Esophagus squamous epithelium (tissue), 5 donors: Measurements from ENCODE around the gene FGFR3. TPM values are rescaled to one million over a fixed set of nuclear protein-coding genes. Genes with fewer than 3 reads are reported as not detected.
A peak's percentile ranks its signal among the peaks of the same experiment; 100 is the strongest.

Experiments
- DNase-seq: peaks from one replicate; lab custom pipeline; 2025; lab: John Stamatoyannopoulos, UW
- H3K27ac ChIP-seq, 4 donors: fragments of 200-600 bp; sonication (generic); one replicate each; pipeline ENCODE4 v1.5.1; 2016 to 2019; ENCODE audit warnings: mild to moderate bottlenecking in 1 of 4
- H3K27me3 ChIP-seq, 4 donors: fragments of 200-600 bp; sonication (generic); 1 replicate in 3 of 4; 2 replicates in 1 of 4; pipeline versions ENCODE4 v1.5.1 to v1.6.0; 2017 to 2021; ENCODE audit warnings: antibody characterized with exemption in 1 of 4
- H3K36me3 ChIP-seq, 3 donors: fragments of 200-600 bp; sonication (generic); one replicate each; pipeline ENCODE4 v1.5.1; 2016 to 2019
- H3K4me1 ChIP-seq, 3 donors: fragments of 200-600 bp; sonication (generic); one replicate each; pipeline ENCODE4 v1.5.1; 2017 to 2019
- H3K4me3 ChIP-seq, 4 donors: fragments of 200-600 bp; sonication (generic); 1 replicate in 3 of 4; 2 replicates in 1 of 4; pipeline ENCODE4 v1.5.1; 2016 to 2019; ENCODE audit warnings: mild to moderate bottlenecking in 2 of 4, moderate library complexity in 1 of 4
- H3K9me3 ChIP-seq, 3 donors: fragments of 200-600 bp; sonication (generic); one replicate each; pipeline ENCODE4 v1.5.1; 2016 to 2019
- POLR2A ChIP-seq, 4 donors: fragments of 450-650 bp; IDR thresholded peaks; one replicate each; pipeline ENCODE4 v1.6.1; 2017; ENCODE audit warnings: antibody characterized with exemption in 4 of 4, mild to moderate bottlenecking in 4 of 4, moderate library complexity in 3 of 4
- WGBS, 2 donors: methylation state at CpG; one replicate each; pipeline ENCODE4 v1.1.5; 2018; 5-methylcytosine and 5-hydroxymethylcytosine counted together
- intact Hi-C: fragments of 100-400 bp; cut with DNase I; formaldehyde crosslinking; loops from one replicate; pipeline ENCODE4 v1.15.0; 2022
- total RNA-seq, 4 donors: library from RNA; depleted of rRNA; stranded (reverse); fragments of >200 nt; gene quantifications; one replicate each; pipeline ENCODE4 v1.1.0, GENCODE V29; 2016
- TF ChIP-seq, protein P1 (sequence below), 6 experiments: fragments of 450-650 bp in 4 of 6; fragments of 200-600 bp in 2 of 6; sonication (generic) in 2 of 6; IDR thresholded peaks; one replicate each; pipeline ENCODE4 v1.5.1; 2016 to 2019; ENCODE audit warnings: antibody characterized with exemption in 6 of 6, mild to moderate bottlenecking in 4 of 6, moderate library complexity in 4 of 6
- donor health status: DM: yes; HTN: yes; CAD: no.

FGFR3 gene
- total RNA-seq, 4 donors from 2014 or later = 175 to 307 (median 223) TPM

GRCh38 chr4:1766106-1767060, 26.7 kb upstream of the FGFR3 start:
- peak overlapping the region; percentile 43 to 76 (median 67) for H3K27ac ChIP-seq
- intact Hi-C loops = no loop called here
- H3K4me3 ChIP-seq = peak overlapping the region; percentile 25 to 72 (median 48)
- H3K36me3 ChIP-seq = no peaks in the 10 kb centered on the region
- H3K9me3 ChIP-seq = no peaks in the 10 kb centered on the region
- WGBS, 2 donors = no CpG with 5 or more reads among the region's 41 CpGs
- H3K27me3 ChIP-seq = peaks cover 0 to 83% (median 0%) of the 10 kb centered on the region in 4 donors
- no peak for TF ChIP-seq POLR2A (IDR thresholded peaks at IDR 0.05)
- TF ChIP-seq, protein P1, sequence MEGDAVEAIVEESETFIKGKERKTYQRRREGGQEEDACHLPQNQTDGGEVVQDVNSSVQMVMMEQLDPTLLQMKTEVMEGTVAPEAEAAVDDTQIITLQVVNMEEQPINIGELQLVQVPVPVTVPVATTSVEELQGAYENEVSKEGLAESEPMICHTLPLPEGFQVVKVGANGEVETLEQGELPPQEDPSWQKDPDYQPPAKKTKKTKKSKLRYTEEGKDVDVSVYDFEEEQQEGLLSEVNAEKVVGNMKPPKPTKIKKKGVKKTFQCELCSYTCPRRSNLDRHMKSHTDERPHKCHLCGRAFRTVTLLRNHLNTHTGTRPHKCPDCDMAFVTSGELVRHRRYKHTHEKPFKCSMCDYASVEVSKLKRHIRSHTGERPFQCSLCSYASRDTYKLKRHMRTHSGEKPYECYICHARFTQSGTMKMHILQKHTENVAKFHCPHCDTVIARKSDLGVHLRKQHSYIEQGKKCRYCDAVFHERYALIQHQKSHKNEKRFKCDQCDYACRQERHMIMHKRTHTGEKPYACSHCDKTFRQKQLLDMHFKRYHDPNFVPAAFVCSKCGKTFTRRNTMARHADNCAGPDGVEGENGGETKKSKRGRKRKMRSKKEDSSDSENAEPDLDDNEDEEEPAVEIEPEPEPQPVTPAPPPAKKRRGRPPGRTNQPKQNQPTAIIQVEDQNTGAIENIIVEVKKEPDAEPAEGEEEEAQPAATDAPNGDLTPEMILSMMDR (IDR thresholded peaks at IDR 0.05) = no peak
- peaks cover 61 to 90% (median 65%) of the 10 kb centered on the region in 3 donors for H3K4me1 ChIP-seq
- DNase-seq = no peak

- intact Hi-C loops = no loop called here
- H3K4me3 ChIP-seq = peak overlapping the region; percentile 25 to 72 (median 48)
- H3K27me3 ChIP-seq = peaks cover 0 to 91% (median 0%) of the 10 kb centered on the region in 4 donors
- no peak for DNase-seq
- H3K27ac ChIP-seq = peak overlapping the region; percentile 43 to 76 (median 67)
- H3K9me3 ChIP-seq = no peaks in the 10 kb centered on the region
- no peaks in the 10 kb centered on the region for H3K36me3 ChIP-seq
- peaks cover 68 to 90% (median 74%) of the 10 kb centered on the region in 3 donors for H3K4me1 ChIP-seq
- TF ChIP-seq, protein P1 (IDR thresholded peaks at IDR 0.05) = no peak
- no peak for TF ChIP-seq POLR2A (IDR thresholded peaks at IDR 0.05)
- 6% methylated on average over 17 of the region's 84 CpGs; no CpG with 5 or more reads in 1 of the 2 donors for WGBS, 2 donors
Observed at GRCh38 chr4:1767061-1767769, 25.9 kb upstream of the FGFR3 start.

DNA sequence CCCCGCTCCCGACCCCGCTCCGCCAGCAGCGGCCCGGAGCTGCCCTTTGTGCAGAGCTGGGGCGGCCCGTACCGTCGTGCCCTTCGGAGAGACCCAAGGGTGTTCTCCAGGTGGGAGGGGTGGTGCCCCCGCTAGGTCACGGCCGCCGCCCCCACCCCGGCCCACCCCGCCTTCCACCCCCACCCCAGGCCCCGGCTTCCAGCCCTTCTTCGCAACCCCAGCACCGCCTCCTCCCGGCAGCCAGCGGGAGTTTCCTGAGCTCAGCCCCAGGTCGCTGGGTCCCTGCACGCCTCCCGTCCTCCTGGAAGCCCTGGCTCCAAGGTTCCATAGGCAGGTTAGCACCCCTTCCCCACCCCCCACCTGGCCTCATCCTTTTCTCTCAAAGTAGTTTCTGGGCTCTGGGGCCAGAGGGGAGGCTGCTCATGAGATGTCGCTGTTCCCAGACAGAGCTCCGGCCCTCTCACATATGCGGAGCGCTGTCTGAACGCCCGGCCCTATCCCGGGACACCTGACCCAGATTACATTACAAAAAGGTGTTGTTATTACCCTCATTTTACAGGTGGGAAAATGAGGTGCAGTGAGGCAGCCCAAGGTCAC, 25.2 kb upstream of the FGFR3 start:
- H3K4me1 ChIP-seq = peaks cover 68 to 90% (median 78%) of the 10 kb centered on the region in 3 donors
- no peaks in the 10 kb centered on the region for H3K36me3 ChIP-seq
- intact Hi-C loops = no loop called here
- H3K4me3 ChIP-seq = peak overlapping the region; percentile 25 to 72 (median 48)
- H3K27ac ChIP-seq = peak overlapping the region; percentile 35 to 76 (median 64)
- DNase-seq = no peak
- H3K27me3 ChIP-seq = peaks cover 0 to 87% (median 0%) of the 10 kb centered on the region in 4 donors
- TF ChIP-seq, protein P1 (IDR thresholded peaks at IDR 0.05) = peak in 3 of 6 experiments; percentile 16 to 42 (median 17)
- no peak for TF ChIP-seq POLR2A (IDR thresholded peaks at IDR 0.05)
- H3K9me3 ChIP-seq = no peaks in the 10 kb centered on the region
- WGBS, 2 donors = 80% methylated on average over 2 of the region's 32 CpGs; no CpG with 5 or more reads in 1 of the 2 donors

- Histone ChIP-seq H3K4me3 (peak overlapping the region in 2 of 4 donors; percentile 55 to 72), H3K9me3 (no peaks in the 10 kb centered on the region), H3K4me1 (peaks cover 65 to 90% (median 78%) of the 10 kb centered on the region in 3 donors), H3K27me3 (peaks cover 0 to 80% (median 0%) of the 10 kb centered on the region in 4 donors), H3K27ac (peak overlapping the region; percentile 35 to 76 (median 62)), H3K36me3 (no peaks in the 10 kb centered on the region)
- intact Hi-C loops = no loop called here
- TF ChIP-seq POLR2A (IDR thresholded peaks at IDR 0.05) = no peak
- TF ChIP-seq, protein P1 (IDR thresholded peaks at IDR 0.05) = no peak
- 43 to 44% methylated on average over 6 to 14 of the region's 23 CpGs for WGBS, 2 donors
- no peak for DNase-seq
Observed at GRCh38 chr4:1768367-1769034, 24.6 kb upstream of the FGFR3 start.
